ENCODE measurements around the gene TM6SF1.

TM6SF1 gene

GRCh38 chr15:83174891-83175290 is 67.4 kb downstream of the TM6SF1 start:
- no peak for DNase-seq (ENCODE audit: low spot score)

DNA sequence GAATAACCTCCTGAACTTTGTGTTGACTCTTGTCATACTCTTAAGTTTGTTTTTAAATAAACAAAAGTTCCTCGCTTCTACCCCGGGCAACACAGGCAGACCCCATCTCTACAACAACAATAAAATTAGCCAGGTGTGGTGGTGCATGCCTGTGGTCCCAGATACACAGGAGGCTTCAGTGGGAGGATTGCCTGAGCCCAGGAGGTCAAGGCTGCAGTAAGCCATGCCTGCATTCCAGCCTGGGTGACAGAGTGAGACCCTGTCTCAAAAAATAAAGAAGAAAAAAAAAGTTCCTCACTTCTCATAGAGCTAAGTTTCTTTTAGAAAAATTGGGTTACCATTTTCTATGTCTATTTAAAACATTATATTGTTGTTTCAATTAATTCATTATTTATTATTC is 70.9 kb downstream of the TM6SF1 start:
- DNase-seq (ENCODE audit: low spot score) = no peak

- DNase-seq (ENCODE audit: low spot score) = no peak
Measured at GRCh38 chr15:83178869-83179325, 71.5 kb downstream of the TM6SF1 start.

DNA sequence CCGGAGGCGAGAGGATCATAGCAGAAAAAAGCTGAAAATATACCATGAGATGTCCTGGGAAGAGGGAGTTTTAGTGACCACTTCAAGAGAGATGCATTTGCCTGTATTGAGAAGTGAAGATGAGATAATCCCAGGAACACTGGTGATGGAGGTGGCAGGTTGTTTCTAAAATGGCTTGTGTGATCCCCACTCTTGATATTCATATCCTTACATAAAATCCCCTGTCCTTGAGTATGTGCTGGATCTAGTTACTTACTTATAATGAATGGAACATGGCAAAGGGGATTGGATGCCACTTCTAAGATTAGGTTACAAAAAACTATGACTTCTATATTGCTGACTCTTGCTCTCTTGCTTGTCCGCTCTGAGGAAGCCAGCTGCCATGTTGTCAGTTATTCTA is 78.1 kb downstream of the TM6SF1 start:
- no peak for DNase-seq (ENCODE audit: low spot score)

All from COLO829 (cell line).